ENCODE data around the gene ZNF598.

Gene ZNF598

DNA sequence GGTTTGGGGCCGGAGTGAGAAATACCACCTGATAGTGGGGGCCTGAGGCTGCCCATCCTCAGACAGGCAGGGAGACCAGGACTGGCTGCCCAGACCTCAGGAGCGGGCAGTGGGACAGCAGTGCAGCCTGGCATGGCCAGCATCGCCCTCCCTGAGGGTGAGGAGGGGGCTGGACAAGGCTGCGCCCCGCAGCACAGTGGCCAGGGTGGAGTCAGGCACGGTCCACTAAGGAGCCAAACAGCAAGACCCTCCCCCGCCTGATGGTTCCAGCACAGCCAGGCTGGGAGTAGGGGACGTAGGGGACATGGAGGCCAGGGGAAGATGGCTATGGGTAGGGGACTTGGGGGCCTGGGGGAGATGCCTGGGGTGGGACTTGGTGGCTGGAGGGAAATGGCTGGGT, 3.3 kb downstream of the ZNF598 start:
- DNase-seq (ENCODE audit: low read depth), result no peak

DNA sequence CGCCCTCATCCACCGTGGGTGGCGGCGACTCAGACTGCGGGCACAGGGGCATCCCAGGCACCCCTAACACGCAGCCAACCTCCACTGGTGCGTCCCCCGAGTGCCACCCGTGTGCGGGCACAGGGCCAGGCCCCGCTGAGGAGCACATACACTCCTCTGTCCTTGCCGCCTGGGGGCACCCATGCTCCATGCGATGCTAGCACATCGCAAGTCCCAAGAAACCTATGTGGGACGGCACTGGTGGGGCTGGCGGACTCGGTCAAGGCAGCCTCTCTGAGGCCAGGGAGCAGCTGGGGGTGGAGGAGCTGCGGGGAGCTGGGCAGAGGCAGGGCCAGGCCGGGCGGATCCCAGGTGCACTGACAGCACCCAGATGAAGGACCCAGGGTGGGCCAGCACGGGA, 4.0 kb downstream of the ZNF598 start:
- no peak for DNase-seq (ENCODE audit: low read depth)

DNA sequence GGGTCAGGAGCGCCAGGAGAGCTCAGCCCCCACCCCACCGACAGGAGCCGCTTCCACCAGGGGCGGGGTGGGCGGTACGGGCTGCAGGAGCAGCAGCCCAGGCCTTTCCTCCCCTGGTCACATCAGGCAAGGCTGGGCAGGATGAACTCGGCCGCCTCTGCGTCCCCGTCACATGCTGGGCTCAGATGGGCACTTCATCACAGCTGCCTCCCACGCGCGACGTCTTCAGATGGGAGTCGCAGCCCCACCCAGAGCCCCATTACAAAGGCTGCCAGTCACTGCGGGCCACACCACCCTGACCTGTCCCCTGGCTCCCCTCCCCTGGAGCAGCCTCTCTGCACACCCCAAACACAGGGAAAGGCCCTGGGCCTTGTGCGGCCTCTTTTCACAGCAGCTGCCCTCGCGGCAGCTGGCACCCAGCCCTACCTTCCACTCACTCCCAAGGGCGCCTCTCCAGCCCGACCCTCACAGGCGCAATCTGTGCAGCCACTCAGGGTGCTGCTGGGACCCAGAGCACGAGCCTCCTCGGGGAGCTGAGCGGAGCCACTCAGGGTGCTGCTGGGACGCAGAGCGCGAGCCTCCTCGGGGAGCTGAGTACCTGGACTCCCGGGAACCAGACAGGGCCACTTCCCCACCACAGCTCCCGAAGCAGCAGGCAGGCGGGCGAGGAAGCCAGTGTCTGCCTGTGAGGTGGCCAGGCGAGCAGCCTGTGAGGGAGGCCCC, 4.7 kb downstream of the ZNF598 start:
- no peak for DNase-seq (ENCODE audit: low read depth)

DNA sequence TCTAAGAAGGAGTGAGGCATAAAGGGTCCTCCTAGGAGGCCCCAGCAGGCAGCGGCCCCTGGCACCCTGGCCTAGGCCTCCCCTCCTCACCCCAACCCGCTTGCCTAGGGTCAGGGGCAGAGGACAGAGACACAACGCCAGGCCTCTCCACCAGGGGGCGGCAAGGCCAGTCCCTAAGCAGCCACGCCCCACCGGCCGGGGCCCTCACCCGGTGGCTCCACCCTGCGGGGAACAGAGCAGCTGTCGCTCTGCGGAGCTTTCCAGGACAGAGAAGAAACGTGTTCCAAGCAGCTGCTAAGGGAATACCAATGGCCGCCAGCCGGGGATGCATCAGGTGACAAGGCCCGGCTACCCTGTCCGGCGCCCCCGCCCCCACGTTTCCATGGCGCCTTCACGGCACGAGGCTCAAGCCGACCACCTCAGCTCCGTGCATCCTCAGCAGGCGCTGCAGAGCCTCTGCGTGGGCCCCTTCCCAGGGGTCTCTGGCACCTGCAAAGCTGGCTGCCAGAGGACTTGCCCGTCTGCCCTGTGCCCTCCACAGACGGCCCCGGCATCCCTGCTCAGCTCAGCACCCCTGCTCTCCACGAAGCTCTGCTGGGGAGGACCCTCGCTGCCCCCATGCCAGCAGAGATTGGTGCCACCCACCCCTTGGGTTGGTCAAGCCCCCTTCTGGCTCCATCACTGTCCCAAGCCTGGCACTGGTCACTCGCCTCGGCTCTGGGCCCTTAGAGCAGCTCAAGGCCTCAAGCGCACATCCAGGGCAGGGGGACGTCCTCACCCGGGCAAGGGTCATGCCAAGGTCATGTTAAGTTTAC, 5.6 kb downstream of the ZNF598 start:
- peak; percentile 76 for DNase-seq (ENCODE audit: low read depth)

DNA sequence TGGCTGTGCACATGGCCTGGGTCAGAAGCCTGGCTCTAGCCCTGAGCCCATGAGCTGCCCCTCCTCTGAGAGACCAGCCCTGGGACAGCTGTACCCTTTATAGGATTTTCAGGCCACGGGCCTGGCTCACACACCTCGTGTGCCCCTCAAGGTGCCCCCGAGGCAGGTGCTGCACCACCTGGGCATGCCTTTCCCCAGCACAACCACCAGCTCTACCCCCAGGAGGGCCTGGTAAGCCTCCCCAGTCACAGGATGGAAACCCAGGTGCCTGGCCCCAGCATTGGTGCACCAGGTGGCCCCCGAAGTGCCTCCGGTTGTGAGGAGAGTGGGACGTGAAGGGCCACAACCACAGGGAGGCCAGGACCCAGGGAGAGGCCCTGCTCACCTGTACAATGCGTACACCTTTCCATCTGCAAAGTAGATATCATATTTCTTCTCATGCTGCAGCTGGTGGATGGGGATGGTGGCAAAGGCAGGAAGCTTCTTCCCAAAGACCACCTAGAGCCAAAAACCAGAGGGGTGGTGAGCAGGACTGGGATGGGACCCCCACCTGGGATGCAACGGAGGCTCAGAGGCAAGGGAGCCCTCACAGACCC, 6.3 kb downstream of the ZNF598 start:
- no peak for DNase-seq (ENCODE audit: low read depth)

DNA sequence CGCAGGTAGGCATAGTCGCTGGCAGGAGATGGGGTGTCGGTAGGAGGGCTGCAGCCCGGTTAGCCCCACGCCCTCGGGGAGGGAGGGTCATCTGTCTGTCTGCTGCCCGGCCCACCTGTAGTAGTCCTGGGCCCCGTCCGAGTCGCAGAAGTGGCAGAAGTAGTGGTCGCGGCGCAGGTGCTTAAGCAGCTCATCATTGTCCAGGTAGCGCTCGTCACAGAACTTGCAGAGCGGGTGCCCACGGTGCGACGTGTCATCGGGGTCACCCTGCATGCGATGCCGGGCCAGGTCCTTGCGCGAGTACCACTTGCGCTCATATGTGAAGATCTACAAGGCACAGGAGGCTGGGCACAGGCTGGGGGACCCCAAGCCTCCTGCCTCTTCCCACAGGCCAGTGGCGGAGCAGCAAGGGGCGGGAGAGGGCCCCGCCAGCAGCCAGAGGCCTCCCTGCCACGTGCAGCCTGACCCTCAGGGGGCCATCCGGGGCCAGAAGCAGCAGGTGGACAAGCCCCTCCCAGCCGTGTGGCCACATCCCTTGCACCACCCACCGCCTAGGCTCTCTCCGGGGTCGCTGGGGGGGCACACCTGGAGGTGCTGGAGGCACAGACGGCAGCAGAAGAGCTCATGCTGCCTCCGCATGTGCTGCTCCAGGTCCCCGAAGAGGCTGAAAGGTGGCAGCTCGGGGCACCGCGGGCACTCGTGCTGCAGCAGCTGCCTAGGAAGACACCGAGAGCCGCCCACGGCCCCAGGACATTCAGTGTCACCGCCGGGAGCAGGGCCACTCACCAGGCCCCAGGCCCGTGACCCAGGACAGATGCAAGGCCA, 7.0 kb downstream of the ZNF598 start:
- DNase-seq (ENCODE audit: low read depth), result no peak

DNA sequence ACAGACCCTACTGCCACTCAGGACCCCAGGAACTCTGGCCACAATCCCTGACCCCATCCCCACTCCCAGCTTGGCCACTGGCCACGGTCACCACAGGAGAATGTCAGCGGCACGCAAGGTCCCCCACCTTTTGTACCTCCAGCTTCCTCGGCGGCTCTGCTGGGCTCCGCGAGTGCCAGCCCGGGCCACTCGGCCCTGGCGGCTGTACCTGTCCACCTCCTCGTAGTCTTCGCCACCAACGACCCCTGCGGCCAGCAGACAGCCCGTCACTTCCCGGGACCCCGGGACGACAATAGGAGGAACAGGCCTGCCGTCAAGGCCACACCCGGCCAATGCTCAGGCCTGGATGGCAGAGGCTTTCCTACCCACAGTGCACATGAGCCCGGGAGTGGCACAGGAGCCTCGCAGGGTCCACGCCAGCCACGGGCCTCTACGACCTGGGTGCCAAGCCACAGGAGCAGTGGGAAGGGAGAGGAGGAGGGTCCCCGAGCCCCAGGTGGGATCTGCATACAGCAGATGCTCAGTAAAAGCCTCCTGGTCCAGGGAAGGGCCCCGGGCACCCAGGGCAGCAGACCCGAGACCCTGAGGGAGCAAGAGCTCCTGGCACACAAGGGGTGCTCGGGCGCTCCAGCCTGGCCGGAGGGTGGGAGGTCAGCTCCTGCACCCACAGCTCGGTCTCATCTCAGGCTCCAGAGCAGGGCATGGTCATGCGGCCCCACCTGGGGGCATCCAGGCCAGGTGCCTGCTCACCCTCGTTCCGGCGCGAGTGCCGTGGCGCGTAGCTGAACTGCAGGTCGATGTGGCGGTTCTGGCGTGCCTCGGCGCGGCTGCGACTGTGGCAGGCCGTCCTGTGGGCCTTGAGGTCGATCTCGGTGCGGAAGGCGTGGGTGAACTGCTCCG, 7.9 kb downstream of the ZNF598 start:
- DNase-seq (ENCODE audit: low read depth), result no peak

DNA sequence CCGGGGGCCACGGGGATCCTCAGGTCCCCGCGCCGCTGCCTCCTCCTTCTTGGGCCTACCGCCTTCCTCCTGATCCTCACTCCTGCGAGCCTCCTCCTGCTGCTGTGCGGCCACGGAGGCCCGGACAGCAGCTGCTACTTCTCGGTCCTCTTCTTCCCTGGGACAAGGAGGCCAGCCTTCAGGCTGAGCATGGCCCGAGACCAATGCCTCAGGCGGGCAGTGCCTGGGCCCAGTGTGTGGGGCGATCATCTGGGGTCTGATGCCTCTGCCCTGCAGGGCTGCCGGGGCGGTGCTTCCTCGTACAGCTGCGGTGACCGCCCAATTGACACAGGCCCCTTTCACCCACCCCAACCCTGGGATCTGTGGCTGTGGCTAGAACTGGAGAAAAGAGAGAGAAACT, 8.6 kb downstream of the ZNF598 start:
- no peak for DNase-seq (ENCODE audit: low read depth)

DNA sequence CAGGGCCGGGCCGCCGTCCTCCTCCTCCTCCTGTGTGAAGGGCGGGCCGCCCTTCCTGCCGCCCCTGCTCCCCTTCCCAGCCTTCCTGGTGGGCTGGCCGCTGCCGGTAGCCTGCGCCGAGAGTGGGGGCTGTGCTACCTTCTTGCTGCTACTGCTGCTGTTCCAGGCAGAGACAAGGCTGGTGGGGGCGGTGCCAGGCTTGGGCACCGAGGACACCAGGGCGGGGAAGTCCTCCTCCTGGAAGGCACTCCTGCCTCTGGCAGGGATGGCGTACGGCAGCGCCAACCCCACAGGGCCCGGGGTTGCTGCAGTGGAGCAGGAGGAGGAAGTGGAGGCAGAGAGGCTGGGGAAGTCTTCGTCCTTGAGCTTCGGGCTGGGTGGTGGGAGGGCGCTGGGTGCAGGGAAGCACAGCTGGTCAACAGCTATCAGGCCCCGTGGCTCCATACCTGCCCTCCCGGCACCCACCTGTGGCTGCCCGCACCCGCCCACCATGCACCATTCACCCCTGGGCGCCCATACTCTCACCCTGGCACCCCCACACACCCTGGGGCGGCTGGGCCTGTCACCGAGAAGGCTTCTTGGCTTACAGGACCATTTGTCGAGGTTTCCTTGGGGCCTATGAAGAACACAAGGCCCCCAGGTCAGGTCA, 9.6 kb downstream of the ZNF598 start:
- no peak for DNase-seq (ENCODE audit: low read depth)

DNA sequence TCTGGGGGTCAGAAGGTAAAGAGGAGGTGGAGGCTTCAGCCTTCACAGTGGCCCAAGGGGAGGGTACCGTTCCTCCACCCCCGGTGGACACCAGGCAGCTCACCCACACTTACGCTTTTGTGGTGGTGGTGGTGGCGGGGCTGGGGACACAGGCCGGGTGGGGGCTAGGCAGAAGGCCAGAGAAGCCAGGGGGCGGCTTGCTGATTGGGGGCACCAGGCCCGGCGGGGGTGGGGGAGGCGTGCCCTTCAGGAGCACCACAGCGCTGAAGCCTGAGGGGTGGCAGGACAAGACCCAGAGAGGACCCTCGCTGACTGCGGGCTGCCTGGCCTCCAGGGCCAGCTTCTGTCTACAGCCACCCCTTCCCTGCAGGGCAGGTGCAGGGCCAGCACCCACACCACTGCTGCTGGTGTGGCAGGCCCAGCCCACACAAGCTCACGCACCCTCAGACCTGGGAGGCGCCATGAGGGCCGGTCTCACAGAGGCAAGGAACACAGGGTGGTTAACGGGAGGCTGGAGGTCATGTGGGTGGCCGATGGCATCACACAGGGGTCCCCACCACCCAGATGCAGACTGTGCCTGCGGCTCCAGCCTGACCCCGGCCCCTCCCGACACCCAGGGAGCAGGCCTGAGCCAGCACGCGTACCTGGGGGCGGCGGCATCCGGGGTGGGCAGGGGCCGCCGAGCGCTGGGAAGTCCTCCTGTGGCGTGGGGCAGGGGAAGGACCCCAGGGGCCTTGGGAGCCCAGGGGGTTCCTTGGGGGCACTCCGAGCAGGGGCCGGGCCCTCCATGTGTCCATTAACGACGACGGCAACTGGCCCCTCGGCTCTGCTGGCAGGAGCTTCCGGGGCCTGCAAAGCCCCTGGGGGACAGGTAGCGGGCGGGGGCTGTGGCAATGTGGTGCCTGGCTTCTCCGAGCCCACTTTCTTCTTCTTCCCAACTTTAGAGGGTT, 10.5 kb downstream of the ZNF598 start:
- no peak for DNase-seq (ENCODE audit: low read depth)

DNA sequence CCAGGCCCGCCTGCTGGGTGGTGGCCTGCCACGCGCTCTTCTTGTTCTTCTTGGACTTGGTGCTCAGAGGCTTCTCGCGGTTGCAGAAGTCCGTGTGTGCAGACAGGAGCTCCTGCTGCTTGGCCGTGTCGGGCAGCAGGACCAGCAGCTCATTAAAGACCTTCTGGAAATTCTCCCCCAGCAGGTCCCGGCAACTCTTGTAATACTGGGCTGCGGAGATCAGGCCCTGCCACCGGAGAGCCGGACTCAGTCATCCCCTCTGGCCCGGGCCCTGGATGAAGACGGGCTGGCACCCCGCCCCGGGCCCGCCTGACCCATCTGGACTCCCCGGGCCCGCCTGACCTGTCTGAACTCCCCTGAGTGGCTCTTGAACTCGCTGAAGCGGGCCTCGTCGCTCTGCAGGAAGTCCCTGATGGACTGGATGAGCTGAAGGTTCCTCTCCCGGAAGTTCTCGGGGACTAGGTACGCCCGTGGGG, 11.2 kb downstream of the ZNF598 start:
- DNase-seq (ENCODE audit: low read depth), result no peak

DNA sequence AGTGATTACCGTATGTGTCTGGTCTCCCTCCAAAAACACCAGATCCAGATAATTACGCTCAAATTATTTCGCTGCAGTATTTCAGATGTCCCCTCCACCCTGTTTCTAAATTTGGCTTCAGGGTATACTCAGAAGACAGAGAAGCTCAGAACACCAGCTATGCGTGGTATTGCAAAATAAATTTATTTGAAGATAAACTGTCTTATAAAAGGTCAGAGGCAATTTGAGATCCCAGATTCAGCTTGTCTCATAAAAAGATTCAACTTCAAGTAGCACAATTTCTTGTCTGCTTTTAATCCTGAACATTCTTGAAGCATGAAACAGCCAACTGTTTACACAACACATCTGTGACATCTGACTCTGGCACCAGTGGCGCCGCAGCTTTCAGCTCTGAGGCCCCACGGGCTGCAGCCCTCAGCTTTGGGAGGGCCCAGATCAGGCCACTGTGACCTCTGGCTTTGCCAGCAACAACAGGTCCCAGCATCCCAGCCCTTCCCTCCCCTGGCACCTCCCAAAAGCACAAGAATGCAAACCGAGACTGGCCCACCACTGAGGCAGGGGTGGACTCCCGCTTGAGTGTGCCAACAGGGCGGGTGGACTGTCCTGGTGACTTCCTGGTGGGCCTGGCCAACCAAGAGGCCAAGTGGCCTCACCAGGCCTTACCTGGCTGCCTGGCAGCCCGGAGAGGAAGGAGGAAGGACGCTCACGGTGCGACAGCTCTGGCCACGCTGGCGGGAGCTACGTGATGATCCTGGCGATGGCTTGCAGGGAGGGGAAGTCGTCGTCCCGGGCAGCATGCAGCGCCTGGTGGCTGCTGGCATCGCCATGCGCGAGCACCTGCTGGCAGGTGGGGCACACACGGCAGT, 11.9 kb downstream of the ZNF598 start:
- no peak for DNase-seq (ENCODE audit: low read depth)

DNA sequence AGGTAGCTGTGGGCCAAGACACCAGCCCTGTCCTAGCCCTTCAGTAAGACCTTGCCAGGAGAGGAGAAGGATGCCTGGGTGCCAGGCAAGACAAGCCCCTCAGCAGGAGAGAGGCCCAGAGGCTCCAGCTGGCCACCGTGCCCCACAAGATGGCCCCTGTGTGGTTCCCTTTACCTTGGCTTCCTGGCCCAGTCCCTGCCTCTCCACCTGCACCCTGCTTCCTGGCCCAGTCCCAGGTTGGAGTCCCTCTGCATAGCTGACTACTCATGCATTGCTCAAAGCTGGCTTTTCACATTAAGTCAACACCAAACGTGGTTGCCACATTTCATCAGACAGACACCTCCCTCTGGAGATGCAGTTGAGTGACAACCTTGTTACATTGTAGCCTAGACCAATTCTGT, 15.9 kb downstream of the ZNF598 start:
- no peak for DNase-seq (ENCODE audit: low read depth)

DNA sequence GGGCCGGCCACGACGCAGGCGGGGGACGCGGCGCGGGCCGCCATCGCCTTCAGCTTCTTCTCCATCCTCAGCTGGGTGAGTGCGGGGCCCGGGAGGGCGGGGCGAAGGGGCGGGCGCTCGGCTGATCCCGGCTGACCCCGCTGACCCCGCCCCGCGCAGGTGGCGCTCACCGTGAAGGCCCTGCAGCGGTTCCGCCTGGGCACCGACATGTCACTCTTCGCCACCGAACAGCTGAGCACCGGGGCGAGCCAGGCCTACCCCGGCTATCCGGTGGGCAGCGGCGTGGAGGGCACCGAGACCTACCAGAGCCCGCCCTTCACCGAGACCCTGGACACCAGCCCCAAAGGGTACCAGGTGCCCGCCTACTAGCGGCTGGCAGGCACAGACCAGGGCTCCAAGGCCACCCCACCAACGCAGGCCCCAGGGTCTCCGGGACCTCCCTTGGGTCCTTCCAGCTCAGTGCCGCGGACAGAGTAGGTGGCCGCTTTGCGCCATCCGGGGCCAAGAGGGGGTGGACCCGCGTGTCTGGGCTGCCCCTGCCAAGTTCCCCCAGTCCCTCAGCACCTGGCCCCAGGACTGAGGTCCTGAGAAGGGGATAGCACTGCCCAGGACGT, 16.8 kb downstream of the ZNF598 start:
- DNase-seq (ENCODE audit: low read depth), result no peak

DNA sequence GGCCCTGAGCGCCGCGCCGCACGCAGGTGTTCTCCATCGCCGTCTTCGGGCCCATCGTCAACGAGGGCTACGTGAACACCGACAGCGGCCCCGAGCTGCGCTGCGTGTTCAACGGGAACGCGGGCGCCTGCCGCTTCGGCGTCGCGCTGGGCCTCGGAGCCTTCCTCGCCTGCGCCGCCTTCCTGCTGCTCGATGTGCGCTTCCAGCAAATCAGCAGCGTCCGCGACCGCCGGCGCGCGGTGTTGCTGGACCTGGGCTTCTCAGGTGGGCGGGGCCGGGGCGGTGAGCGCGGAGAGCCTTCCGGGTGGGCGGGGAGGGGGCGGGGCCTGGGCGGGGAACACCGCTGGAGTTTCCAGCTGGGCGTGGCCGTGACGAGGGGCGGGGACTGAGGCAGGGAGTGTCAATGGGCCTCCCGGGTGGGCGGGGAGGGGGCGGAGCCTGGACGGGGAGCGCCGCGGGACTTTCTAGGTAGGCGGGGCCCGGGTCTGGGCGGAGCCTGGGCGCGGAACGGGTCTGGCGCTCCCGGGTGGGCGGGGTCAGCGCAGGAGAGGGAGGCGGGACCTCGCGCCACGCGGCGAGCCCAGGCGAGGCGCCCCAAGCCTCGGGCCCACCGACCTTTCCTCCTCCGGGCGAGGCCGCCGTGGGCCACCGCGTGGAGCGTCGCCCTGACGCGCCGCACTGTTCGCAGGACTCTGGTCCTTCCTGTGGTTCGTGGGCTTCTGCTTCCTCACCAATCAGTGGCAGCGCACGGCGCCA, 17.5 kb downstream of the ZNF598 start:
- DNase-seq (ENCODE audit: low read depth), result peak; percentile 93

DNA sequence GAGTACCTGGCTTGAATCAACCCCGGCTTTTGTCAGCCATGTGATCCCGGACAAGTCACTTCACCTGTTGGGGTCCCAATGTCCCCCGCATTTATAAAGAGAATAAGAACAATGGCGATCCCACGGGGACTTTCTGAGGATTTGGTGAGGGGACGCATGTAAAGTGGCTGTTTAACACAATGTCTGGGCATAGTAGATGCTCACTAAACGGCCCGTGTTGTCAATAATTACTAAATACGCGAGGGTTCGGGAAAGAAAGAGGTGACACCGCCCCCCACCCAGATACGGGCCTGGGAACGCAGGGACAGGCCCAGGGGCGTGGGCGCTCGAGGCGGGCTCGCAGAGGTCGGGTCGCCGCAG, 18.1 kb downstream of the ZNF598 start:
- no peak for DNase-seq (ENCODE audit: low read depth)

DNA sequence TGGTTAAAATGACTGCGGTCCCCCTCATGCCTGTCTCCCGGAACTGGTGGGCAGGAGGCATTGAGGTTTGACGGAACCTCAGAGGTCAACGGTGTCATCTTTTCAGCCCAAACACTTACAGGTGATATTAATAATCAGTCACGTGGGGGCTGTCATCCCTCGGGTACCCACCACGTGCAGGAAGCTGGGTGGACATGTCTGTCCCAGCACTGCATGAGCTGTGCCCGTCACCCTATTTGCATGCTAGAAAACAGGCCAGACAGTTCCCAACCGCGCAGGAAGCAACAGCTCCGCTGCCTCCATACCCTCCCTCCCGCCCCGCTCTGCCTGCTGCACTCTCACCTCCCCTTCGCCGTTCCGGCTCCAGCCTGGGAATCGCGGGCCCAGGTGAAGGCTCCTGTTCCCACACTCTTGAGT, 18.5 kb downstream of the ZNF598 start:
- DNase-seq (ENCODE audit: low read depth), result no peak

Data from activated T-cell treated with anti-CD3 and anti-CD28 coated beads for 24 hours (primary cell).